ENCODE measurements around the gene PABPN1L. TPM values are rescaled to one million over a fixed set of nuclear protein-coding genes. Genes with fewer than 3 reads are reported as not detected.

PABPN1L gene
- total and polyA plus RNA-seq, 10 of the 15 experiments (the other 5 are each of a cell fraction or from before 2014, with no cell fraction given): not detected

- FAIRE-seq: no peak
- Histone ChIP-seq H4K20me1 (ENCODE audit: control insufficient read depth, insufficient read depth) (no peaks in the 10 kb centered on the region), H3K27ac (ENCODE audit: control insufficient read depth, insufficient read depth) (no peak overlapping the region), H3K9me3 (replicated peaks; ENCODE audit: control insufficient read depth, insufficient read depth, low read length) (no peaks in the 10 kb centered on the region), H3K36me3 (ENCODE audit: control insufficient read depth in 2 of 2, insufficient read depth in 2 of 2, low read length in 1 of 2) (no peaks in the 10 kb centered on the region), H3K4me2 (ENCODE audit: control insufficient read depth, insufficient read depth) (no peak overlapping the region), H3K4me1 (ENCODE audit: control insufficient read depth, insufficient read depth, low read length) (no peaks in the 10 kb centered on the region), H3K27me3 (replicated peaks in 1 of 2; ENCODE audit: control insufficient read depth in 2 of 2, insufficient read depth in 2 of 2, low read length in 1 of 2) (no peaks in the 10 kb centered on the region), H3K4me3 (no peak overlapping the region), H2AFZ (ENCODE audit: control insufficient read depth, low read depth, low read length) (no peak overlapping the region), H3K9ac (ENCODE audit: control insufficient read depth, insufficient read depth, low read length) (no peak overlapping the region), H3K79me2 (ENCODE audit: control insufficient read depth, insufficient read depth, low read length) (no peaks in the 10 kb centered on the region)
- CTCF ChIA-PET: no interaction called here
- in situ Hi-C loops (cut with MboI) (no loop called here), intact Hi-C loops (cut with micrococcal nuclease; ENCODE audit: unreplicated experiment) (no loop called here)
- ATAC-seq: no peak
- no peak for DNase-seq (ENCODE audit: low read depth, low spot score)
- TF ChIP-seq SREBF1 (IDR thresholded peaks at IDR 0.05; ENCODE audit: low read length): no peak
- no peak for TF ChIP-seq KLF5 (IDR thresholded peaks at IDR 0.05; ENCODE audit: partially characterized antibody)
- no peak for TF ChIP-seq ZNF622 (IDR thresholded peaks at IDR 0.05)
- TF ChIP-seq SIX5 (IDR thresholded peaks at IDR 0.05; ENCODE audit: low read depth, low read length, severe bottlenecking): no peak
- TF ChIP-seq HCFC1 (IDR thresholded peaks at IDR 0.05; ENCODE audit: low read length): no peak
- no peak for TF ChIP-seq SIN3A (IDR thresholded peaks at IDR 0.05; ENCODE audit: low read depth, low read length)
- TF ChIP-seq ASH2L (IDR thresholded peaks at IDR 0.05; ENCODE audit: borderline replicate concordance, low read depth): no peak
- no peak for TF ChIP-seq FOXM1 (IDR thresholded peaks at IDR 0.05; ENCODE audit: low read depth, low read length)
- TF ChIP-seq RELA (IDR thresholded peaks at IDR 0.05; ENCODE audit: borderline replicate concordance, partially characterized antibody): no peak
- TF ChIP-seq NR2C2 (IDR thresholded peaks at IDR 0.05; ENCODE audit: borderline replicate concordance, control insufficient read depth, insufficient read length, low read depth): no peak
- TF ChIP-seq ZNF207 (IDR thresholded peaks at IDR 0.05; ENCODE audit: borderline replicate concordance): no peak
- TF ChIP-seq ZZZ3 (IDR thresholded peaks at IDR 0.05; ENCODE audit: control insufficient read depth, insufficient read length, low read depth): no peak
- no peak for TF ChIP-seq IRF5 (IDR thresholded peaks at IDR 0.05; ENCODE audit: borderline replicate concordance)
- TF ChIP-seq ZBED1 (IDR thresholded peaks at IDR 0.05; ENCODE audit: borderline replicate concordance): no peak
- no peak for TF ChIP-seq CEBPB (IDR thresholded peaks at IDR 0.05; ENCODE audit: borderline replicate concordance in 1 of 2, low read depth in 2 of 2, low read length in 2 of 2)
- no peak for TF ChIP-seq CHD4 (IDR thresholded peaks at IDR 0.05)
- TF ChIP-seq NR2F1 (conservative IDR thresholded peaks at IDR 0.05): no peak
- no peak for TF ChIP-seq NFXL1 (IDR thresholded peaks at IDR 0.05; ENCODE audit: borderline replicate concordance)
- TF ChIP-seq ZNF24 (IDR thresholded peaks at IDR 0.05): no peak
- TF ChIP-seq POLR2AphosphoS2 (IDR thresholded peaks at IDR 0.05; ENCODE audit: low read depth, low read length): no peak
- RAD21 ChIA-PET (ENCODE audit: unreplicated experiment): no interaction called here
- POLR2A ChIA-PET: no interaction called here
- SMC1A ChIA-PET (ENCODE audit: uncharacterized antibody, unreplicated experiment): no interaction called here
- no TSS peak for BruUV-seq (replicated peaks)
- 66% methylated on average over 11 of the region's 11 CpGs for WGBS (ENCODE audit: insufficient coverage, insufficient replicate concordance, low lambda C conversion rate, missing lambda C conversion rate)
Observed at GRCh38 chr16:88830258-88830657, 36.2 kb downstream of the PABPN1L start.
